Kidney tubule cell (primary cell): ENCODE measurements around the gene ALKBH2.
A peak's percentile ranks its signal among the peaks of the same experiment; 100 is the strongest.

Experiments used
- DNase-seq: peaks from one replicate; pipeline ENCODE4 v3.0.0-alpha.2; 2018; ENCODE audit warnings: low spot score

The ALKBH2 gene

DNA sequence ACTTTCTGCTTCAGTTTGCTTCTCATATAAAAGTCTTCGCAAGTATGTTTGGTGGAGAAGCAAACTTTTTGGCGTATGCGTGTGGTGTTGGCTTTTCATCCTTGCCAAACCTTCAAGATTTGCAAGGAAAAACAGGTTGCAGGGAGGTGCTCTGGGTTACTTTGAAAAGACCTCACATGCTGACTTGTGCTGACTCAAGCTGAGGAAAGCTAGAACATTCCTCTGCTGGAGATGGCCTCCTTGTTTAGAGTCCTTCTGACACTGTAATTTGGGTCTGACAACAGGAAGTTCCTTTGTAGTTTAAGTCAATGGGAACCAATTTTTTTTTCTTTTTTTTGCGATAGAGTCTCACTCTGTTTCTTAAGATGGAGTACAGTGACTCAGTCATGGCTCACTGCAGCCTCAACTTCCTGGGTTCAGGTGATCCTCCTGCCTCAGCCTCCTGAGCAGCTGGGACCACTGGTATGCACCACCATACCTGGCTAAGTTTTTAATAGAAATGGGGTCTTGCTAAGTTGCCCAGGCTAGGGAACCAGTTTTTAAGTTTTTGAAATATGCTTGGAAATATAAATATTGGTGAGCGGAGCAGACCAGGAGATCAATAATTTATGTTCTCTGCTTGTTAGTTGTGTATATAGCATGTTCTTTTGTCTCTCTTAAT, 20.5 kb upstream of the ALKBH2 start:
- peak; percentile 15 for DNase-seq

DNA sequence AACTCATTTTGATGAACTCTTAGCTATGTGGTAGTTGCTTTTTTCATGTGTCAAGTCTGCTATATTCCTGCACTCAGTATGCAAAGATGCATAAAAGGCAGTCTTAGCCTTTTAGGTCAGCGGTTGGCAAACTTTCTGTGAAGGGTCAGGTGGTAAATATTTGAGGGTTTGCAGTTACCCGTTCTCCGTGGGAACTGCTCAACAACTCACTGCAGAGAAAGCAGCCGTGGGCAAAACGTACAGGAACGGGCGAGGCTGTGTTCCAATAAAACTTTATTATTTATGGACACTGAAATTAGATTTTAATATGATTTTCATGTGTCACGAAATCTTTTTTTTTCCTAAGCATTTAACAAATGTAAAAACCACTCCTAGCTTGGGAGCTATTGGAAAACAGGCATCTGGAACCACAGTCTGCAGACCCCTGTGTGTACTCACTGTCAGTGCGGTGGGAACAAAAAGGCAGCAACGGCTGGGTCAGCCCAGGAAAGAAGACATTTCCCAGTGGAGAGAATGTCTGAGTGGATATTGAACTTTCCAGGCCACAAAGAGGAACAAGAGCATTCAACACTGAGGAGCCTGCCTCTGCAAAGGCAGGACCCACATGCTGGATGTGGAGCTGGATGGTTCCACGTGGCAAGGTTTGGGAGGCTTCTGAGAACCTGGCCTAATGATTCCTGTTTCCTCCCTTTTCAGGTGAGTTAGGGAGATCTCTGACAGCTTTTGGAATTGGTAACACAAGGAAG, 19.6 kb upstream of the ALKBH2 start:
- DNase-seq, result no peak

DNA sequence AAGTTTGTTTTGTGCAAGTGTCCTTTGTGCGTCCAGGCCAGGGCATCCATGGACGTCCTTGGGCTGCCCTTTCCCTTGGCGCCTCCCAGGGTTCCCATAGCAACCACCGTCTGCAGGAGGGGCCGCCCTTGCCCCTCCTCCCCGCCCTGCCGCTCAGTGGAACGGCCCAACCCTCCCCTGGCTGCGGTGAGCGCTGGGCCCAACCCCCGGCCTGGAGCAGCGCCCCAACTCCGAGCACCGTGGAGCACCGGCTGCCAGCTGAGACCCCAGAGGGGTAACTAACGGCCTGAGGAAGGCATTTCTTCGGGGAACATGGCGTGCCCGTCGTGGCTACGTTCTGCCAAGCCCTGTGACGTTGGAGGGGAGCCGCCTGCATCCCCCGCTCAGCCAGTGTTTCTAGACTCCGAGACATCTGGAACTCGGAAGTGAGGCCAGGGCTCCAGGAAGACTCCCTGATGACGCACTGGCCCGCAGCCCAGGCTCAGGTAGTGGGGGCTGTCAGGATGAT, 17.8 kb upstream of the ALKBH2 start:
- peak; percentile 76 for DNase-seq

DNA sequence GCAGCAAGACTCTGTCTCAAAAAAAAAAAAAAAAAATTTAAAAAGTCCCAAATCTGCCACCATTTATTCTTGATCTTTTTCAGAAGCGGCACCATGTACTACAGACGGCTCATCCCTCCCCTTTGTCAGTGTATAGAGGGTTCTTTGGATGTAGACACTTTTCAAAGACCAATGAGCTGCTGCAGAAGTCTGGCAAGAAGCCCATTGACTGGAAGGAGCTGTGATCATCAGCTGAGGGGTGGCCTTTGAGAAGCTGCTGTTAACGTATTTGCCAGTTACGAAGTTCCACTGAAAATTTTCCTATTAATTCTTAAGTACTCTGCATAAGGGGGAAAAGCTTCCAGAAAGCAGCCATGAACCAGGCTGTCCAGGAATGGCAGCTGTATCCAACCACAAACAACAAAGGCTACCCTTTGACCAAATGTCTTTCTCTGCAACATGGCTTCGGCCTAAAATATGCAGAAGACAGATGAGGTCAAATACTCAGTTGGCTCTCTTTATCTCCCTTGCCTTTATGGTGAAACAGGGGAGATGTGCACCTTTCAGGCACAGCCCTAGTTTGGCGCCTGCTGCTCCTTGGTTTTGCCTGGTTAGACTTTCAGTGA, 16.6 kb upstream of the ALKBH2 start:
- no peak for DNase-seq

DNA sequence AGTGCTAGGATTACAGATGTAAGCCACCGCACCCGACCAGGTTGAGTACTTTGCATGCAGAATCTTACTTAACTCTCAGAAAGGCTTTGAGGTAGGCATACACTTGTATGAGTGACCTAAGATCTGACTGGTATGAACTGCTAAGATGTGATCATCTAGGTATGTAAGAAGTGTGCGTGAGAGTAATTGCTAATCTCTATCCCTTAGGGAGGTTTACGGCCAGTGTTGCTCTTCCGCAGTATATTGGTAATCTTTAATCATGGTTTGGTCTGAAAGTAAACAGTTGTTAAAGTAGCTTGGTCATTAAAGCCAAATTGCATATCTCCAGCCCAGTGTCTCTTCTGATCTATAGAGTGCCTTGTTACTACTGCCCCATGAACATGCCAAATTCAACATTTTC, 11.9 kb upstream of the ALKBH2 start:
- DNase-seq, result no peak

DNA sequence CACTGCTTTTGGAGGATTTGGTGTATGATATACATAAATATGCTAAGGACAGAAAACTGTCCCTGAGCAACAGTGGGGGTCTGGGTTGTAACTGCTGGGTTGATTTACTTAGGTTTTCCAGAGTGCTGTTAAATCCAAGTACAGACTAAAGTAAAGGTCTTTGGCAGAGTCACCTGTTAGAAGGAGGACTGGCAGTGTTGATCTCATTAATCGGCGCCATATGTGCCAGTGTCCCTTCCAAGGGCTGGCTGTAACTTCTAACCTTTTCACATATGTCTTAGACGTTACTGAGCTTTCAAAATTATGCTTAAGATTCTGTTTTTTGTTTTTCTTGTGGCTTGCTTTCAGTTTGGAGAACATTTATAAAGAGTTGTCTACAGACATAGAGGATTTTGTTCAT, 9.2 kb upstream of the ALKBH2 start:
- no peak for DNase-seq

DNA sequence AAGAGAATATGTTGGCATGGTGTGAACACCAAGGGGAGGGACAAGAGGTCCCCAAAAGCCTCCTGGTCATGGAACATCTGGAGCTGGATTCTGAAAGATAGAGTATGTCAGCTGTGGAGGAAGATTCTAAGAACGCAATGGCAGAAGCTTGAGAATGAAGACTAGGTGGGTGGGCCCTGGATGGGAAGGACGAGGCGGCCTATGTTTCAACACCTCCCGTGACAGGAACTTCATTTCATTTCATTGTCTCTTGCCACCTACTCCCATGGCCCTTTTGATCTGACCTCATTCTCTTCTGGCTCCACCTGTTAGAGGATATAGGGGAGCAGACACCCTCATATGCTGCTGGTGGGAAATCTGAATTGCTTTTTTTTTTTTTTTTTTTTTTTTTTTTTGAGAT, 7.5 kb upstream of the ALKBH2 start:
- no peak for DNase-seq

DNA sequence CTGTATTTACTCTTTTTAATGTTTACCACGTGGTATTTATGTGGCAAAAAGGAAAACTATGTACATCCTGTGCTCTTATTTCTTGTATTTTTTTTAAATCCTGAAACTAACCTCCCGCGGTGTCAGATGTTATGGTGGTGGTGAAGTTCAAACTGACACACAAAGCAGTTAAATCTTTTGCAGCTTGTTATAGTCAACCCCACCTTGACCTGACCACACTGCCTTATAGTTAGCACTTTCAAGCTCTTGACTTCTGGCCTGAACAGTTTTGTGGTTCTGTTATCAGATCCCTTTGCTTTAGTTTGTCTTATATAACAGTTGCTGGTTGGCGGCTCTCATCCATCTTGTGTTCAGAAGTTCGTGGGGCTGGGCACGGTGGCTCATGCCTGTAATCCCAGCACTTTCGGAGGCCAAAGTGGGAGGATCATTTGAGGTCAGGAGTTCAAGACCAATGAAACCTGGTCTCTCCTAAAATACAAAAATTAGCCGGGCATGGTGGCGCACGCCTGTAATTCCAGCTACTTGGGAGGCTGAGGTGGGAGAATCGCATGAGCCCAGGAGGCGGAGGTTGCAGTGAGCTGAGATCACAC, 6.3 kb upstream of the ALKBH2 start:
- no peak for DNase-seq

DNA sequence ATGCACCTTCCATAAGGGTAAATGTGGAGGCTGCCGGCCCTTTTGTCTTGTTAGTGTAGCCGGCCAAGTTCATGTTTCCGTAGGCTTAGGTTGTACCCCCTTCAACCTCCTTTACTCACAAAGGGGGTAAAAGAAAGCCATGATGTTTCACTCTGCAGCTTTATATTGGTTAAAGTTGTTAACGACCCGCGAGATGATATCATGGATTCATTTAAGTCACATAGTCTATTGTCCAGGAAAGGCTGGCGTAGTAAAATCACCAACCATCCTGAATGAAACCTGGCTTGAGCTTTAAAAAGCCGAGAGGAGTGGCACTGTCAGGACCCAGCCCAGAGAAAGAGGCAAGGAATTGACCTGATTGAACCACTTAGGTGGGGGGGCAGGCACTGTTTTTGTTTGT, 5.4 kb upstream of the ALKBH2 start:
- peak; percentile 18 for DNase-seq

DNA sequence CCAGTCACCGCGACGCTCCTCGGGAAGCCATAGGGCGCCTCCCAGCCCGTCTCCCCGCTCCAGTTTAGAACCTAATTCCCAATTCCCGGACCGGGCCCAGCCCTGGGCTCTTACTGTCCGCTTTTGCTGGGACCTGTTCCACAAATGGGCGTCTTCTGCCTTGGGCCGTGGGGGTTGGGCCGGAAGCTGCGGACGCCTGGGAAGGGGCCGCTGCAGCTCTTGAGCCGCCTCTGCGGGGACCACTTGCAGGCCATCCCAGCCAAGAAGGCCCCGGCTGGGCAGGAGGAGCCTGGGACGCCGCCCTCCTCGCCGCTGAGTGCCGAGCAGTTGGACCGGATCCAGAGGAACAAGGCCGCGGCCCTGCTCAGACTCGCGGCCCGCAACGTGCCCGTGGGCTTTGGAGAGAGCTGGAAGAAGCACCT, 4.9 kb upstream of the ALKBH2 start:
- peak; percentile 57 for DNase-seq

DNA sequence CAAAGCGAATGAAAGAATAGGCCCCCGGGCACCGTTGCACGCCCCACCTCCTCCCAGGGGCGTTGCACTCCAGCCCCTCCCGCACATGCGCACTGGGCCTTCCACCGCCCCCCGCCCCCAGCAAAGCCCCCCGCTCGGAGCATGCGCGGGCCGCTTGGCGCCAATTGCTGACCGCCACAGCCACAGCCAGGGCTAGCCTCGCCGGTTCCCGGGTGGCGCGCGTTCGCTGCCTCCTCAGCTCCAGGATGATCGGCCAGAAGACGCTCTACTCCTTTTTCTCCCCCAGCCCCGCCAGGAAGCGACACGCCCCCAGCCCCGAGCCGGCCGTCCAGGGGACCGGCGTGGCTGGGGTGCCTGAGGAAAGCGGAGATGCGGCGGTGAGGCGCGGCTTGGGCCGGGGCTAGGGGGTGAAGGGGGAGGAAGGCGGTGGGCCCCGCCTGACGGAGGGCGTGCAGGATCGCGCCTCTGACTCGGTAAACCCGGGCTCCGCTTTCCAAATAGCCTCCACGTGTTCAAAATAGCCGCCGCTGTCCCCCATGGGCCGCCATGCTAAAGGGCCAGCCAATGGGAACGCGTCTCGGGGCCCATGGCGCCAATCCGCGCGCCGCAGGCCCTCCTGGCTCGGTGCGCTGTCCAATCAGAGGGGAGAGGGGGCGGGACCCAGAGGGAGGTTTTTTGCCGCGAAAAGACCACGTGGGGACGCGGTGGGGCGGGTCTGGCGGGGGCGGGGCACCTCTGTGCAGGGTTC, 4.3 kb upstream of the ALKBH2 start, which contains the start of gene UNG:
Gene UNG, plus strand, starts transcription at position 163 of the 748 bp plus-strand sequence. Its CDS starts 83 bp downstream, at position 246.
- DNase-seq, result peak; percentile 94

DNA sequence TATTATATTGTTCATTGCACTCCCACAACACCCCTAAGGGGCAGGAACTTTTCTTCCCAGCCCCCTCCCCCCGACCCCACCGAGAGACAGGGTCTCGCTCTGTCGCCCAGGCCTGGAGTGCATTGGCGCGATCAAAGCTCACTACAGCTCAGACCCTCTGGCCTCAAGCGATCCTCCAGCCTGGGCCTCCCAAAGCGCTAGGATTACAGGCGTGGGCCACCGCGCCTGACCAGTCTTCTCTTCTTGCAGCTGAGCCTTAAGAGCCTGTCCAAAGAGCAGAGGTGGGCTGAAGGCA, 3.8 kb upstream of the ALKBH2 start:
- no peak for DNase-seq

DNA sequence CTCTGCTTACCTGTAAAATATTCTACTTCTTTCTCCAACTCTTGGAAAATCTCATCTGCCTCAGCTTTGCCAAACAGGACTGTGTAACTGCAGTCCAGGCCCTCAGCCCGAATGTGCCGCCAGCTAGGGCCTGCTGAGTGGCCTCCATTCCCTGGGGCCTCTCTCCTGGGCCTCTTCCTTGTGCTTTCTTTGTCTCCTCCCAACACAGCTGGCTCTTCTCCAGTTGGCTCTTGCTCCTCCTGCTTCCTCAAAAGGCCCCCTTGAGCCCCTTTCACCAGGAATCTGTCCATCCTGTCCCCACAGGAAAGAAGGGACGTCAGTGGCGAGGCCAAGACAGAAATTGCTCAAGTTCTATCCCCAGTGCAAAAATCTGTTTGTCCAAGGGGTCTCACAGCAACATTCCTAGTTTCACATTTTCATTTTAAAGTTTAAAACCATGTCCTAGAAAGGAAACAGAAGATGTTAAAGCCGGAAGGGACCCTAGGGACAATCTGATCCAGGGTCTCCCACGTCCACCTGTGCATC, 713 bp downstream of the ALKBH2 start:
- DNase-seq, result no peak

DNA sequence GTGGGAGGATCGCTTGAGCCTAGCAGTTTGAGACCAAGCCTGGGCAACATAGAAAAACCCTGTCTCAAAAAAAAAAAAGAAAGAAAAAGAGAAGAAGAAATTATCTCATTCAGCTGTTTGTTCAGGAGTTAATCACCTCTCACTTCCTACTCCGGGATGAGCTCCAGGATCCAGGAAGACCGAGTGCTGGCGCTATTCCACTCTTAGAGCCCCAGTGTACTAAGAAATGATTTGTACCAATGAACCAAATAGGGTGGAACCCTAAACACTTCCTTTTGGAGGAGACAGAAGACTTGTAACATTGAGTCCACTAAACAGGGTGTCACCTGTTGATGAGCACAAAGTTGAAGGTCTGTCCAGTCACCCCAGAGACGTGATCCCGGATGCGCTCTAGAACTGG, 3.6 kb downstream of the ALKBH2 start:
- DNase-seq, result no peak

DNA sequence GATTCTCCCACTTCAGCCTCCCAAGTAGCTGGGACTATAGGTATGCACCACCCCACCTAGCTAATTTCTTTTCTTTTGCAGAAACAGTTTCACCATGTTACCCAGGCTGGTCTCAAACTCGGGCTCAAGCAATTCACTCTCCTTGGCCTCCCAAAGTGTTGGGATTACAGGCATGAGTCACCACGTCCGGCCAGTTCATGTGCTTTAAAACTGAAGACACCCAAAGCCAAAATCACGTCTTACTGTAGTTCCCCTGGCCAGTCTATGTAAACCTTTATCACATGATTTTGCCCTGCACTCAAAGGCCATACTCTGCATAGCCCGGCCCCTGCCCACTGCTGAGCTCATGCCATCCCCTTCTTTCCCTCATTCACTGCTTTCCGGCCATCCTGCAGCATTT, 4.5 kb downstream of the ALKBH2 start:
- no peak for DNase-seq

DNA sequence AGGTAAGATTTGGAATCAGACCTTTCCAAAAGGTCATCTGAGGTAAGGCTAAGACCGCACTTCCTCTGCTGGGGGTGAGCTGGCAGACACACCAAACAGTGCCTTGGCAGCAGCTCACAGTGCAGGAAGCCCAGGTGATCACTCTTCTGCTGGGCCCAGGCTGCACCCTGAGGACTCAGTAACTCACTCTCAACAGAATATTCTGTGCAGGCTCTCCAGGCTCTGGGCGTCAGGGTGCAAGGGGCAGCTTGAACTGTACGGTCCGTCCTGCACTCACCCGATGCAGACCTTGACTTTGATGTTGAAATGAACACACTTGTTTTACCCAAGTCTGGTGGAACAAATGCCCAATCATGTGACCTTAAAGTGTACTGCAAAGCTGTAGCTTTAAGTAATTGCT, 6.0 kb downstream of the ALKBH2 start:
- peak; percentile 17 for DNase-seq

DNA sequence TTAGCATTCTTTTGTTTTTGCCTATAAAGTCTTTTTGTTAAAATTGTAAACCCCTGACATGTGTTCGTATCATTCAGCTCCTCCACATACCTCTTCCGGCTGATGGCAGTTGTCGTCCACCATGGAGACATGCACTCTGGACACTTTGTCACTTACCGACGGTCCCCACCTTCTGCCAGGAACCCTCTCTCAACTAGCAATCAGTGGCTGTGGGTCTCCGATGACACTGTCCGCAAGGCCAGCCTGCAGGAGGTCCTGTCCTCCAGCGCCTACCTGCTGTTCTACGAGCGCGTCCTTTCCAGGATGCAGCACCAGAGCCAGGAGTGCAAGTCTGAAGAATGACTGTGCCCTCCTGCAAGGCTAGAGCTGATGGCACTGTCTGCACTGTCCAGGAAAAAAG, 7.7 kb downstream of the ALKBH2 start:
- no peak for DNase-seq

DNA sequence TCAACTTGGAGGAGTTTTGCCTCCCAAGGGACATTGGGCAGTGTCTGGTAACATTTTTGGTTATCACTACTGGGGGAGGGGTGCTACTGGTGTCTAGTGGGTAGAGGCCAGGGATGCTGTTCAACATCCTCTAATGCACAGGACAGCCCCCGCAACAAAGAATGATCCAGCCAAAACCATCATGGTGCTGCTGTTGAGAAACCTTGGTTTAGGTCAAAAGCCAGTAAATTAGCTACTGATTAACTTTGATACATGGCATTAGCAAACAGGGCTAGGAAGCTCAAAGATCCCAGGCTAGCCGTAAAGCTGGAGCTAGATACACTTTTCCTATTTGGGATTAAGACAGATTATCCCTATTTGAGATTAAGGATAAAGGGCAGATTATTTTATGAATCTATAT, 8.8 kb downstream of the ALKBH2 start:
- DNase-seq, result no peak

DNA sequence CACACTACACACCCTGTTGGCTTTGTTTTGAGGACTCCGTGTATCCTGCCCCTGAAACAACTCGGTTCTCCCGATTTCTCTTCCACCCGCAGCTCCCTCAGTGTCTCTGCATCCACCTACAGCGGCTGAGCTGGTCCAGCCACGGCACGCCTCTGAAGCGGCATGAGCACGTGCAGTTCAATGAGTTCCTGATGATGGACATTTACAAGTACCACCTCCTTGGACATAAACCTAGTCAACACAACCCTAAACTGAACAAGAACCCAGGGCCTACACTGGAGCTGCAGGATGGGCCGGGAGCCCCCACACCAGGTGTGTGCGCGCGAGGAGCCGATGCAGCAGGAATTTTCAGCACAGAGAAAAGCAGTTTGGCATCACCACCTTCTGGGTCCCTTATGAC, 10.5 kb downstream of the ALKBH2 start:
- DNase-seq, result no peak

DNA sequence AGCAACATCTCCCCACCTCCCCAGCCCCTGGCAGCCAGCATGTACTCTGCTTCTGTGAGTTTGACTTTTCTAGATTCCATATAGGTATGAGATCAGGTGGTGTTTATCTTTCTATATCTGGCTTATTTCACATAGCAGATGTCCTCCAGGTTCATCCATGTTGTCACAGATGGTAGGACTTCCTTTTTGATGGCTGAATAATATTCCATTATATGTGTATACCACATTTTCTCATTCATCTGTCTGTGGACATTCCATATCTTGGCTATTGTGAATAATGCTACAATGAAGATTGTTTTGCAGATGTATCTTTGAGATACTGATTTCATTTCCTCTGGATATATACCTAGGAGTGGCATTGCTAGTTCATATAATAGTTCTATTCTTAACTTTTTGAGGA, 18.4 kb downstream of the ALKBH2 start:
- no peak for DNase-seq

DNA sequence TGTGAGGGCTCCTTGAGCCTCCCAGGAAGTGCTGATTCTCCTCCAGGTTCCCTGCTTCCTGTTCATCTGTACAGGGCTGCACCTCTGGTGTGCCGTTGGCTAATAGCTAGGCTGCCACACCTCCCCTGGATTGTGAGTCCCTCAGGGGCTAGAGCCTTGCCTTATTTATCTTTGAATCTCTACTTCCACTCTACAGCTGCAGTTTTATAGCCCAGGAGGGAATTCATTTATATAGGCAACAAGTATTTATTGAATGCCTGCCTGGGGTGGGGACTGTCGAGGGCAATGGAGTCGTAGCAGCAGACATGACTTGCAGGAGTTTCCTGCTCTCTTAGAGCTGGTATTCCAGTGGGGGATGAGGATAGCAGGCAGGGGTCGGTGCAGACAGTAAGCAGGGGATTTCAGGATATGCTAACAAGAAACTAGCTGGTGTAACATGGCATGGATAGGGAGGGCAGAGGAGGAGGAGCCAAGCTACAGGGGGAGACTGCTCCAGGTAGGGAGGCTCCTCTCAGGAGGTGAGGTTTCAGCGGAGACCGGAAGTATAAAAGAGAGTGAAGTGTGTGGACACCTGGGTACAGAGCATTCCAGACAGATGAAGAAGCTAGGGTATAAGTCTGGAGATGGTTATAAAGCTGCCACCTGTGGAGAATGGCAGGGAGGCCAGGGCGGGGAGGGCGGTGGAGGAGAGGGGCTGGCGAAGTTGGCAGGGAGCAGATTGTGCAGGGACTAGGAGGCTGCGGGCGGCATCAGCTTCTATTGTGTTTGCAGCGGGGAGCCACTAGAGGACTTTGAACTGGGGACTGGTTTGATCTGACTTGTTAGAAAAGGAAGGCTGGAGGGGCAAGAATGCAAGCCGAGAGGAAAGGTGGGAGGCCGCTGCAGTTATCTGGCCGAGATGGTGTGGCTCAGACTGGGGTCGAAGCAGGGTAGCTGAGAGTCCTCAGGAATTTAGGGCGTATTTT, 23.7 kb downstream of the ALKBH2 start:
- no peak for DNase-seq
